HL-60/S4 (cell line): ENCODE data around the gene HSPB2.

Experiments
- in situ Hi-C: fragments of 300-500 bp; cut with MboI; formaldehyde crosslinking; loops from 2 replicates; pipeline ENCODE4 v1.14.3; 2022; ENCODE audit warnings: low sequenced_read_pairs

The HSPB2 gene

GRCh38 chr11:111936040-111936540, 23.6 kb downstream of the HSPB2 start:
- in situ Hi-C loops, result no loop called here

- in situ Hi-C loops, result no loop called here
These were observed 24.9 kb downstream of the HSPB2 start for GRCh38 chr11:111937461-111937769.

GRCh38 chr11:111937844-111938243, 25.3 kb downstream of the HSPB2 start:
- in situ Hi-C loops, result no loop called here

DNA sequence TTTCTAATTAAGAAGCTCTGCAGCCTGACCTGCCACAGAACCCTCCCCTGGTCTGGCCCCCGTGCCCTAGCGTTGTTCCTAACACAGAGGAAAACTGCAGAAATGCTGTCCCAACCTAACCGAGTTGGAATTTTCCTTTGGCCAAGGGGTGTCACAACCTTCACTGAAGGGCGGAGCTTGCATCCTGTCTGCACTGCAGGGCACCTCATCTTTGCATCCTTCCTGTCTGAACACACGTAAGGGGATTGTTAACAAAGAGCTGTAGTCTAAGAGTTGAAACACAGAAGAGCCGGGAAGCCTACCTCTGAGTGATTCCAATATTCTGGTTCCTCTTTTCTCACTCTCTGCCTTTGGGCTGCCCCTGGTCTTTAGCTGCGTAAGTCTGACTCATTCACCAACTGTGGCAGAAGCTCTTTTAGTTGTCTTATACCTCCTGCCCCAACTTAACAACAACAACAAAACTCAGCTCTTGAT, 26.2 kb downstream of the HSPB2 start:
- in situ Hi-C loops, result no loop called here

DNA sequence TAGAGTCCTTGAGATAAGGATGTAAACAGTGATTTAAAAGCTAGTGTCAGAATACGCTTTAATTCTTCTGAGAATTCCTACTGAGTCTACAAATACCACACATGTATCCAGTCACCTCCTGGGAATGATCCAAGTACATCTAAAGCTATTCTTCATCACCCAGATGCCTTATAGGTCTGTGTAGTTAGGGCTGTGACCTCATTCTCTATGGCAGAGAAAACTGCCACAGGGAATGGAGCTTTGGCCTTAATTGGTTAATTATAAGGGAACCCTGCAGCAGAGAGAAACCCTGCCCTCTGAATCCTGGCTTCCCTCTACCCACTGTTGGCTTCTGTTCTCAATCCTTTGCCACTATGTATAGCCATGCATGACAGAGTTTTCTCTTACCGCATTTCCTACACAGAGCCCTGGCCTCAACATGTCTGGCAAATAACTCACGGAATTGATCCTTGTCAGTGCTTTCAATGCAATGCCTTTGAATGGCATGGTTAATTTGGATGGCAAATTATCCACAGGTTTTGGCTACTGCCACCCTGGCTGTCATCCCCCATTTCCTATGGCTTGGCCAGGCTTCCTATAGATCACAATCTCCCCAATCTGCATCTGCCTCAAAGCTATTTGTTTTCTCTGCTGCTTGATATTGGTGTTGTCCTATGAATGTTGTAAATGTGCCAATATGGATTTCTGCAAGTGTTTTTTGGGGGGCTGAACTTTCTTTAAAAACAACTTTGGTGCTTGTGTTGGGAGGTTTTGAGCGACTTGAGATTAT, 27.5 kb downstream of the HSPB2 start:
- in situ Hi-C loops, result no loop called here

GRCh38 chr11:111941963-111942362, 29.4 kb downstream of the HSPB2 start:
- in situ Hi-C loops, result no loop called here

DNA sequence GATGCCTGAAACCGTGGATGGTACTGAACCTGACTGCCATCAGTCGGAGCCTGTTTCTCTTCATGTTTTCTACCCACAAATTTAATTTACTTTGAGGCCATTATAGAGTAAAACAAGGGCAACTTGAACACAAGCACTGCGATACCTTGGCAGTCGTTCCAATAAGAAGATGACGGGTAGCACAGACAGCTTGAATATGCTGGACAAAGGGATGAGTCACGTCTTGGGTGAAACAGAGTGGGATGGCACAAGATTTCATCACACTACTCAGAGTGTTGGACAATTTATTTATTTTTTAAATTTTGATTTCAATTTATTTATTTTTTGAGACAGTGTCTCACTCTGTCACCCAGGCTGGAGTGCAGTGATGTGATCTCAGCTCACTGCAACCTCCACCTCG, 30.3 kb downstream of the HSPB2 start:
- in situ Hi-C loops, result no loop called here

GRCh38 chr11:111944139-111944538, 31.6 kb downstream of the HSPB2 start:
- in situ Hi-C loops, result no loop called here

- in situ Hi-C loops, result no loop called here
These were observed 32.1 kb downstream of the HSPB2 start for GRCh38 chr11:111944651-111945051.

- in situ Hi-C loops, result no loop called here
These were observed 32.7 kb downstream of the HSPB2 start for GRCh38 chr11:111945198-111945597.

DNA sequence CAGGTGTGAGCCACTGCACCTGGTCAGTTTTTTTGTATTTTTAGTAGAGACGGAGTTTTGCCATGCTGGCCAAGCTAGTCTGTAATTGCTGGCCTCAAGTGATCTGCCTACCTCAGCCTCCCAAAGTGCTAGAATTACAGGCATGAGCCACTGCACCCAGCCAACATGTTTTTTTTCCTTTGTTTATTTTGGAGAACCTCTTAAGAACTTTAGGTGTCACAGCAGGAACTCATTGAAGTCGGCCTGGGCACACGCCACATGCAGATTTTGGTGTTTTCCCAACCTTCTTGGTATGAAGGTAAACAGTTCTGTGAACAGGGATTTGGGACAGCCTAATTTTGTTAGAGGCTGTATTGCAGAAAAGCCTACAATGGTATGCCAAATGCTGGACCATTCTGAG, 34.0 kb downstream of the HSPB2 start:
- in situ Hi-C loops, result no loop called here

GRCh38 chr11:111947143-111947542, 34.6 kb downstream of the HSPB2 start:
- in situ Hi-C loops, result no loop called here

DNA sequence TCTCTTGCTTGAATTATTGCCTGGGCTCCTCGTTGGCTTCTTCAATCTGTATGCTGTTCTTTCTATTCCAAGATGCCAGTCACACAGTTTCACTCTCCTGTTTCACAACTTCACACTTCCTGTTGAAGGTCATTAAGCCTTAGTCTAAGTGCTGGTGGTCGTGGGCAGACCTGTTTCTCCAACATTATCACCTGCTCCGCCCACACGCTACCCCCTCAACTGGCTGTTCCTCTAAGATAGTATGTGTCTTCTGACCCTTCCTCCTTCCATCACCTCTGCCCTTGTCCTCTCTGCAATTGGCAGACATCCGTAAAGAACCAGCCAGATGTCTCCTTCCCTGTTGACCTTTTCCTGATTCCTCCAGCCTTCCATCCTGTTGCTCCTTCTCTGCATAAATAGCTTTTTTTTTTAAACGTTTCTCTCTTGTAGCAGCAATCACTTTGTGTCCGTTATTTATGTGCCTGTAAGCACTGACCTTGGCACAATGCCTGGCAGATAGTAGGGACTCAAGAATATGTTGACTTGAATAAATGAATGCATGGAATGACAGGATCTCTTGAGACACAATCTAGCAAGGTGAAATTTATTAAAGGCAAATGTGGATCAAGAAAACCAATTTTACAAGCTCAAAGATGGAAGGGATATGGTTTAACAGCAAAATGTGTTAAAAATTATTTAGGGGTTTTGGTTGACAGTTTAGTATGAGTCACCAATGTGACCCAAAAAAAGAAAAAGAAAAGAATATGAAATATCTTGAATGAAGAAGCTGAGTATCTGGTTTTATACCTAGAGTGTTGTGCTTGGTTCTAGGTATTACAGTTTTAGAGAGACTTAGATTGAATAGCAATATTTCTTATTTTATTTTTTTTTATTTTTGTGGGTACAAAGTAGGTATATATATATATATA, 37.2 kb downstream of the HSPB2 start:
- in situ Hi-C loops, result no loop called here

DNA sequence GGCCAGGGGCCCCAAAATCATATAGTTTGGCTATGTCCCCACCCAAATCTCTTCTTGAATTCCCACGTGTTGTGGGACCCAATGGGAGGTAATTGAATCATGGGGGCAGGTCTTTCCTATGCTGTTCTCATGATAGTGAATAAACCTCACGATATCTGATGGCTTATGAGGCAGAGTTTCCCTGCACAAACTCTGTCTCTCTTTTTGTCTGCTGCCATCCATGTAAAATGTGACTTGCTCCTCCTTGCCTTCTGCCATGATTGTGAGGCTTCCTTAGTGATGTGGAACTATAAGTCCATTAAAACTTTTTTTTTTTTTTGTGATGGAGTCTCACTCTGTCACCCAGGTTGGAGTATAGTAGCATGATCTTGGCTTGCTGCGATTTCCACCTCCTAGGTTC, 39.0 kb downstream of the HSPB2 start:
- in situ Hi-C loops, result no loop called here

DNA sequence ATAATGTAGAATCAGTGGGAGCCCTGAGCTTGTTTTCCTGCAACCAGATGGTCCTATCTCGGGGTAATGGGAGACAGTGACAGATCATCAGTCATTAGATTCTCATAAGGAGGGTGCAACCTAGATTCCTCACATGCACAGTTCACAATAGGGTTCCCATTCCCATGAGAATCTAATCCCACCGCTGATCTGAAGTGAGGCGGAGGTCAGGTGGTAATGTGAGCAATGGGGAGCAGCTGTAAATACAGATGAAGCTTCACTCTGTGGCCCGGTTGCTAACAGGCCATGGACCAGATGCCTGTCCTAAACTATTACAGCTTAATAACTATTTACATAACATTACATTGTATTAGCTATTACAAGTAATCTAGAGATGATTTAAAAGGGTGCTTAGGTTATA, 41.6 kb downstream of the HSPB2 start:
- in situ Hi-C loops, result no loop called here

GRCh38 chr11:111957663-111958444, 45.3 kb downstream of the HSPB2 start:
- in situ Hi-C loops, result no loop called here

- in situ Hi-C loops, result no loop called here
These were observed 48.4 kb downstream of the HSPB2 start for GRCh38 chr11:111960916-111961315.

GRCh38 chr11:111961389-111962300, 49.1 kb downstream of the HSPB2 start:
- in situ Hi-C loops, result no loop called here
